RWPE1 (cell line): ENCODE data around the gene TSPAN2.

Experiments used
- CTCF ChIA-PET: fragments of 350-600 bp; sonication (Branson Sonifier 250); formaldehyde crosslinking; extraction: SDS; loops from one replicate; lab custom pipeline; 2021; lab: Yijun Ruan, JAX
- POLR2A ChIA-PET: fragments of 400-600 bp; formaldehyde crosslinking; extraction: SDS; loops from one replicate; lab custom pipeline; 2020; ENCODE audit warnings: antibody characterized with exemption; ENCODE audit not compliant: low non-redundant PET; lab: Yijun Ruan, JAX
- DNase-seq: peaks from one replicate; pipeline ENCODE4 v3.0.0; 2012; ENCODE audit warnings: low spot score
- H3K27ac ChIP-seq: fragments of 450-650 bp; 2 replicates; pipeline ENCODE4 v1.5.1; 2017
- TF ChIP-seq, protein P1 (sequence below): fragments of 450-650 bp; conservative IDR thresholded peaks from 2 replicates; pipeline ENCODE4 v1.5.1; 2017; ENCODE audit warnings: low read depth, mild to moderate bottlenecking

Gene TSPAN2

DNA sequence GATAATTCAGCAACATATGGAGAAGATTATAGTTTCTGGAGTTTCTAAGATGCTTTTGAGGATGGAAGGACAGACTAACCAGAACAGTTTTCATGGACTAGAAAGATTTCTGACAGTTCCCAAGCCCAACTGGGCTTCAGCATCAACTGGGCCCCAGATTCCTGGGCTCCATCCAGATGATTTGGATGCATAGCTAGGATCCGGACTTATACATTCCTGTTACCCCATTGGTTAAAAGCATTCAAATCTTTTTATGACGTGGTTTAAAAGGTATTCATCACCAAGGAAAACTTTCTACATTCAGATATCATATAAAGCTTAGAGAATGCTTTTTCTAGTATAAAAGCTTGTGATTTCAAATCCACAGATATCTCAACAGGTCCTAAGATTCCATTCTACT, 30.0 kb downstream of the TSPAN2 start:
- no peak overlapping the region for H3K27ac ChIP-seq
- ChIA-PET CTCF (no interaction called here), POLR2A (no interaction called here)
- no peak for DNase-seq
- TF ChIP-seq, protein P1, sequence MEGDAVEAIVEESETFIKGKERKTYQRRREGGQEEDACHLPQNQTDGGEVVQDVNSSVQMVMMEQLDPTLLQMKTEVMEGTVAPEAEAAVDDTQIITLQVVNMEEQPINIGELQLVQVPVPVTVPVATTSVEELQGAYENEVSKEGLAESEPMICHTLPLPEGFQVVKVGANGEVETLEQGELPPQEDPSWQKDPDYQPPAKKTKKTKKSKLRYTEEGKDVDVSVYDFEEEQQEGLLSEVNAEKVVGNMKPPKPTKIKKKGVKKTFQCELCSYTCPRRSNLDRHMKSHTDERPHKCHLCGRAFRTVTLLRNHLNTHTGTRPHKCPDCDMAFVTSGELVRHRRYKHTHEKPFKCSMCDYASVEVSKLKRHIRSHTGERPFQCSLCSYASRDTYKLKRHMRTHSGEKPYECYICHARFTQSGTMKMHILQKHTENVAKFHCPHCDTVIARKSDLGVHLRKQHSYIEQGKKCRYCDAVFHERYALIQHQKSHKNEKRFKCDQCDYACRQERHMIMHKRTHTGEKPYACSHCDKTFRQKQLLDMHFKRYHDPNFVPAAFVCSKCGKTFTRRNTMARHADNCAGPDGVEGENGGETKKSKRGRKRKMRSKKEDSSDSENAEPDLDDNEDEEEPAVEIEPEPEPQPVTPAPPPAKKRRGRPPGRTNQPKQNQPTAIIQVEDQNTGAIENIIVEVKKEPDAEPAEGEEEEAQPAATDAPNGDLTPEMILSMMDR = no peak

- ChIA-PET CTCF (no interaction called here), POLR2A (no interaction called here)
- DNase-seq = no peak
- H3K27ac ChIP-seq = no peak overlapping the region
- TF ChIP-seq, protein P1 = no peak
These were observed 31.5 kb downstream of the TSPAN2 start for GRCh38 chr1:115057661-115058254.

DNA sequence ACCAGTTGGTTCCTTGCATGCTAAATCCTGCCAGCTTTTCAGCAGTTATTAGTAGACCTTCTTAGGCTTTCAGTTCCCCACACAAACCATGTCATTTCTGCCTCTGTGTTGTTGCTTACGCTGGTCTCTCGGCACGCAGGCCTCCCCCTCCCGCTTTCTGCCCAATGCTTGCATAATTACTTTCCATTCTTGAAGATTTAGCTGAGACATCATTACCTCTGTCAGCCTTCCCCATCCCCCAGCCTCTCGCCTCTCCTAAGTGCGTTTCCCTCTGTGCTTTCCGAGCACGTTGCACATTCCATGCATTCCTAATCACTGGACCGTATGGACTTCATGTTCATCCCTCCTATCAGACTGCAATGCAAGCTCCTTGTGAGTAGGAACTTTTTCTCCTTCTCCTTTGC, 32.9 kb downstream of the TSPAN2 start:
- POLR2A ChIA-PET = no interaction called here
- H3K27ac ChIP-seq = no peak overlapping the region
- TF ChIP-seq, protein P1 = no peak
- CTCF ChIA-PET = no interaction called here
- no peak for DNase-seq

- ChIA-PET CTCF (interaction anchor here (0.5 to 2.6 kb wide), 12 partner anchors 19 to 712 kb away, joined by 3 to 12 read pairs (median 4); no protein-coding TSS in a partner anchor), POLR2A (no interaction called here)
- peak; percentile 71 for DNase-seq
These were observed 36.7 kb downstream of the TSPAN2 start for GRCh38 chr1:115052454-115053083.

DNA sequence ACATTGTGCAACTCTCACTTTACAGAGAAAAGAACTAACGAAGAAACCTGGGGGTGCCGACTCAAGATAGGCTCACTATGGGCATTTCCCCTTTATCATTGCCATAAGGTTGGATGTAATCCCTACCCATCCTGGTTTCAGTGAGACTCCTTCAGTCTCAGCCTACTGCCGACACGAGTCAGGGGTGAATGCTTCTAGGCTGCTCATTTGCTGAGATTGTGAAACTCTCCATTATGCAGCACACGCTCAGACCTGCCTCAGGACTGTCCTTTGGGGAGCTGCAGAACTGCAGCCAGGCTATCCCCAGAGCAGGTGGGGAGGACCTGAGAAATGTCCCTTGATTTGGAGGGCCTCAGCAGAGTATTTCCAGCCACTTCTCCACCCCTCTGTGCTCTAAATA, 37.5 kb downstream of the TSPAN2 start:
- TF ChIP-seq, protein P1 = no peak
- H3K27ac ChIP-seq = peak overlapping the region; percentile 41
- DNase-seq = peak; percentile 67
- POLR2A ChIA-PET = no interaction called here
- CTCF ChIA-PET = interaction anchor here (0.5 to 2.6 kb wide), 7 partner anchors 22 to 648 kb away, joined by 3 to 12 read pairs (median 4); no protein-coding TSS in a partner anchor

More at GRCh38 chr1:115052454-115053083, 36.7 kb downstream of the TSPAN2 start:
- H3K27ac ChIP-seq = no peak overlapping the region
- TF ChIP-seq, protein P1 = peak; percentile 83

- ChIA-PET POLR2A (no interaction called here), CTCF (no interaction called here)
- TF ChIP-seq, protein P1 = no peak
- no peak overlapping the region for H3K27ac ChIP-seq
- DNase-seq = no peak
These were observed 42.6 kb downstream of the TSPAN2 start for GRCh38 chr1:115046751-115047150.
